Naive B cell (primary cell): ENCODE results near the gene MAN1A2. TPM values are rescaled to one million over a fixed set of nuclear protein-coding genes. Genes with fewer than 3 reads are reported as not detected.
A peak's percentile ranks its signal among the peaks of the same experiment; 100 is the strongest.
"Not testable (repeated sequence)": the region's sequence is repeated elsewhere in the genome, so short reads cannot be mapped to it uniquely, and the experiment has no call there.

ENCODE experiments used
- ATAC-seq, 2 donors: fragments of 150-1000 bp; cut with Tn5 transposase; 2 replicates each; pipeline ENCODE4 v1.10.0; 2021; ENCODE audit warnings: low read depth in 2 of 2, mild to moderate bottlenecking in 2 of 2, moderate library complexity in 2 of 2
- DNase-seq: peaks from one replicate; pipeline ENCODE4 v3.0.0; 2022
- H3K27ac Mint-ChIP-seq, 6 donors: one replicate each; pipeline ENCODE4 v1.8.0; 2020 to 2022; ENCODE audit warnings: mild to moderate bottlenecking in 6 of 6, mixed read lengths in 6 of 6, moderate library complexity in 5 of 6, inconsistent platforms in 2 of 6
- H3K27me3 Mint-ChIP-seq, 3 donors: one replicate each; pipeline ENCODE4 v1.8.0; 2021 to 2022; ENCODE audit warnings: mixed read lengths in 3 of 3, mild to moderate bottlenecking in 1 of 3
- H3K36me3 Mint-ChIP-seq, 2 donors: one replicate each; pipeline ENCODE4 v1.8.0; 2020 to 2022; ENCODE audit warnings: mixed read lengths in 2 of 2, inconsistent platforms in 1 of 2, mild to moderate bottlenecking in 1 of 2
- H3K4me1 Mint-ChIP-seq, 3 donors: one replicate each; pipeline ENCODE4 v1.8.0; 2020 to 2022; ENCODE audit warnings: mixed read lengths in 3 of 3, inconsistent platforms in 1 of 3, mild to moderate bottlenecking in 1 of 3, moderate library complexity in 1 of 3
- H3K4me3 Mint-ChIP-seq, 8 donors: one replicate each; pipeline ENCODE4 v1.8.0; 2020 to 2022; ENCODE audit warnings: mild to moderate bottlenecking in 8 of 8, mixed read lengths in 8 of 8, moderate library complexity in 8 of 8, inconsistent platforms in 2 of 8
- H3K9me3 Mint-ChIP-seq, 7 donors: one replicate each; pipeline ENCODE4 v1.8.0; 2020 to 2022; ENCODE audit warnings: mixed read lengths in 7 of 7, mild to moderate bottlenecking in 5 of 7, inconsistent platforms in 2 of 7, moderate library complexity in 1 of 7
- polyA plus RNA-seq, 6 donors: library from polyadenylated mRNA; unstranded; fragments of 300-500 nt; fragmentation: Illumina TruSeq; gene quantifications; one replicate each; pipeline ENCODE4 v1.2.3, GENCODE V29; 2021; ENCODE audit warnings: low read depth in 6 of 6

MAN1A2 gene
- polyA plus RNA-seq, 6 donors from 2014 or later, result 8.3 to 26.6 (median 21.5) TPM

- H3K27me3 Mint-ChIP-seq, result peaks cover 0 to 9% (median 7%) of the 10 kb centered on the region in 3 donors
- DNase-seq, result no peak
- no peaks in the 10 kb centered on the region for H3K9me3 Mint-ChIP-seq
- ATAC-seq, result no peak
- H3K4me1 Mint-ChIP-seq, result peaks cover 9 to 11% (median 10%) of the 10 kb centered on the region in 3 donors
- H3K4me3 Mint-ChIP-seq, result no peak overlapping the region
- H3K27ac Mint-ChIP-seq, result no peak overlapping the region
- H3K36me3 Mint-ChIP-seq, result no peaks in the 10 kb centered on the region
Measured at GRCh38 chr1:117541585-117541984, 174.3 kb downstream of the MAN1A2 start.

GRCh38 chr1:117544509-117545109 lies 177.4 kb downstream of the MAN1A2 start:
- Mint-ChIP-seq H3K36me3 (no peaks in the 10 kb centered on the region), H3K9me3 (no peaks in the 10 kb centered on the region)

GRCh38 chr1:117546467-117546866 lies 179.2 kb downstream of the MAN1A2 start:
- ATAC-seq, result no peak
- H3K4me3 Mint-ChIP-seq, result no peak overlapping the region
- no peak overlapping the region for H3K27ac Mint-ChIP-seq
- no peak for DNase-seq
- H3K36me3 Mint-ChIP-seq, result no peaks in the 10 kb centered on the region
- H3K9me3 Mint-ChIP-seq, result no peaks in the 10 kb centered on the region
- peaks cover 0 to 3% (median 0%) of the 10 kb centered on the region in 3 donors for H3K4me1 Mint-ChIP-seq
- H3K27me3 Mint-ChIP-seq, result peaks cover 0 to 9% (median 7%) of the 10 kb centered on the region in 3 donors

More at GRCh38 chr1:117544509-117545109, 177.4 kb downstream of the MAN1A2 start:
- Mint-ChIP-seq H3K4me1 (peaks cover 0 to 3% (median 0%) of the 10 kb centered on the region in 3 donors), H3K4me3 (no peak overlapping the region), H3K27me3 (peaks cover 0 to 9% (median 7%) of the 10 kb centered on the region in 3 donors), H3K27ac (no peak overlapping the region)
- DNase-seq (no peak), ATAC-seq (no peak)

GRCh38 chr1:117553471-117553870 lies 186.2 kb downstream of the MAN1A2 start:
- Mint-ChIP-seq H3K4me1 (peaks cover 0 to 8% (median 4%) of the 10 kb centered on the region in 3 donors), H3K4me3 (no peak overlapping the region), H3K9me3 (peaks cover 0 to 6% (median 0%) of the 10 kb centered on the region in 7 donors), H3K27ac (no peak overlapping the region), H3K36me3 (no peaks in the 10 kb centered on the region), H3K27me3 (no peaks in the 10 kb centered on the region)
- no peak for DNase-seq
- ATAC-seq, result no peak

GRCh38 chr1:117555806-117556205 lies 188.6 kb downstream of the MAN1A2 start:
- ATAC-seq, result no peak
- Mint-ChIP-seq H3K4me1 (peaks cover 0 to 6% (median 4%) of the 10 kb centered on the region in 3 donors), H3K36me3 (peaks cover 10 to 14% of the 10 kb centered on the region in 2 donors)

GRCh38 chr1:117556341-117556740 lies 189.1 kb downstream of the MAN1A2 start:
- Mint-ChIP-seq H3K4me3 (no peak overlapping the region), H3K27me3 (peaks cover 0 to 6% (median 4%) of the 10 kb centered on the region in 3 donors), H3K4me1 (peaks cover 0 to 6% (median 4%) of the 10 kb centered on the region in 3 donors), H3K9me3 (peaks cover 5 to 13% (median 10%) of the 10 kb centered on the region in 7 donors), H3K27ac (no peak overlapping the region), H3K36me3 (peaks cover 10 to 14% of the 10 kb centered on the region in 2 donors)
- no peak for ATAC-seq
- DNase-seq, result no peak

More at GRCh38 chr1:117555806-117556205, 188.6 kb downstream of the MAN1A2 start:
- no peak for DNase-seq
- Mint-ChIP-seq H3K4me3 (no peak overlapping the region), H3K27me3 (peaks cover 0 to 6% (median 4%) of the 10 kb centered on the region in 3 donors), H3K9me3 (peaks cover 5 to 13% (median 10%) of the 10 kb centered on the region in 7 donors), H3K27ac (no peak overlapping the region)

- DNase-seq (no peak), ATAC-seq (no peak)
- Mint-ChIP-seq H3K27me3 (peaks cover 0 to 6% (median 4%) of the 10 kb centered on the region in 3 donors), H3K4me3 (peak overlapping the region in 1 of 8 donors; percentile 25), H3K4me1 (peaks cover 0 to 6% (median 4%) of the 10 kb centered on the region in 3 donors), H3K9me3 (peaks cover 5 to 13% (median 10%) of the 10 kb centered on the region in 7 donors), H3K36me3 (peaks cover 10 to 14% of the 10 kb centered on the region in 2 donors), H3K27ac (peak overlapping the region in 2 of 6 donors; percentile 27 to 91)
Measured at GRCh38 chr1:117556976-117557375, 189.7 kb downstream of the MAN1A2 start.

- not testable (repeated sequence) for H3K4me1 Mint-ChIP-seq, DNase-seq, H3K27ac Mint-ChIP-seq, ATAC-seq, H3K27me3 Mint-ChIP-seq, H3K4me3 Mint-ChIP-seq
- H3K9me3 Mint-ChIP-seq, result peaks cover 5 to 13% (median 10%) of the 10 kb centered on the region in 7 donors
- H3K36me3 Mint-ChIP-seq, result peaks cover 10 to 14% of the 10 kb centered on the region in 2 donors
Measured at GRCh38 chr1:117558451-117558850, 191.2 kb downstream of the MAN1A2 start.

GRCh38 chr1:117559139-117559538 lies 191.9 kb downstream of the MAN1A2 start:
- H3K27ac Mint-ChIP-seq, result no peak overlapping the region

GRCh38 chr1:117559985-117560384 lies 192.7 kb downstream of the MAN1A2 start:
- Mint-ChIP-seq H3K9me3 (peaks cover 5 to 13% (median 10%) of the 10 kb centered on the region in 7 donors), H3K36me3 (peaks cover 10 to 14% of the 10 kb centered on the region in 2 donors), H3K27ac (no peak overlapping the region), H3K4me3 (no peak overlapping the region), H3K4me1 (peaks cover 6 to 10% (median 8%) of the 10 kb centered on the region in 3 donors), H3K27me3 (peaks cover 0 to 16% (median 4%) of the 10 kb centered on the region in 3 donors)
- no peak for DNase-seq
- ATAC-seq, result no peak

More at GRCh38 chr1:117559139-117559538, 191.9 kb downstream of the MAN1A2 start:
- no peak overlapping the region for H3K4me3 Mint-ChIP-seq
- H3K27me3 Mint-ChIP-seq, result peaks cover 0 to 11% (median 4%) of the 10 kb centered on the region in 3 donors
- H3K9me3 Mint-ChIP-seq, result peaks cover 5 to 13% (median 10%) of the 10 kb centered on the region in 7 donors
- DNase-seq (no peak), ATAC-seq (no peak)
- H3K36me3 Mint-ChIP-seq, result peaks cover 10 to 14% of the 10 kb centered on the region in 2 donors
- peaks cover 0 to 6% (median 4%) of the 10 kb centered on the region in 3 donors for H3K4me1 Mint-ChIP-seq

GRCh38 chr1:117561071-117561470 lies 193.8 kb downstream of the MAN1A2 start:
- no peak for ATAC-seq
- peaks cover 0 to 17% (median 4%) of the 10 kb centered on the region in 3 donors for H3K27me3 Mint-ChIP-seq
- H3K9me3 Mint-ChIP-seq, result peaks cover 5 to 13% (median 10%) of the 10 kb centered on the region in 7 donors
- H3K27ac Mint-ChIP-seq, result peak overlapping the region in 1 of 6 donors; percentile 63
- no peak for DNase-seq
- no peak overlapping the region for H3K4me3 Mint-ChIP-seq
- H3K36me3 Mint-ChIP-seq, result peaks cover 10 to 14% of the 10 kb centered on the region in 2 donors
- peaks cover 6 to 8% (median 8%) of the 10 kb centered on the region in 3 donors for H3K4me1 Mint-ChIP-seq

GRCh38 chr1:117561551-117561950 lies 194.3 kb downstream of the MAN1A2 start:
- no peak for ATAC-seq
- Mint-ChIP-seq H3K27ac (peak overlapping the region in 2 of 6 donors; percentile 17 to 63), H3K4me1 (peaks cover 4 to 8% (median 6%) of the 10 kb centered on the region in 3 donors)

GRCh38 chr1:117562581-117563491 lies 195.6 kb downstream of the MAN1A2 start:
- no peak for ATAC-seq
- Mint-ChIP-seq H3K36me3 (peaks cover 10 to 14% of the 10 kb centered on the region in 2 donors), H3K9me3 (peaks cover 5 to 11% (median 8%) of the 10 kb centered on the region in 7 donors), H3K27ac (peak overlapping the region in 1 of 6 donors; percentile 59), H3K4me1 (peaks cover 4 to 6% (median 6%) of the 10 kb centered on the region in 3 donors), H3K27me3 (peaks cover 0 to 17% (median 4%) of the 10 kb centered on the region in 3 donors), H3K4me3 (no peak overlapping the region)
- DNase-seq, result no peak

More at GRCh38 chr1:117561551-117561950, 194.3 kb downstream of the MAN1A2 start:
- H3K4me3 Mint-ChIP-seq, result no peak overlapping the region
- H3K27me3 Mint-ChIP-seq, result peaks cover 0 to 17% (median 4%) of the 10 kb centered on the region in 3 donors
- H3K36me3 Mint-ChIP-seq, result peaks cover 10 to 14% of the 10 kb centered on the region in 2 donors
- DNase-seq, result no peak
- peaks cover 5 to 13% (median 10%) of the 10 kb centered on the region in 7 donors for H3K9me3 Mint-ChIP-seq
